ENCODE measurements around the gene PAIP1.

GRCh38 chr5:43561356-43561755 lies 4.5 kb upstream of the PAIP1 start:
- TF ChIP-seq CTCF (IDR thresholded peaks at IDR 0.05; ENCODE audit: insufficient read depth, low read depth, low read length), result no peak
- no peak for TF ChIP-seq EZH2 (IDR thresholded peaks at IDR 0.05; ENCODE audit: insufficient read depth, low read length)

All from astrocyte (in vitro differentiated cells and primary cell).